Diencephalon (tissue), 1 donor: Measurements from ENCODE around the gene EIF4EBP3. TPM values are rescaled to one million over a fixed set of nuclear protein-coding genes. Genes with fewer than 3 reads are reported as not detected.

ENCODE experiments used
- small RNA-seq: library from RNA; depleted of rRNA; stranded (forward); fragments of <200 nt; gene quantifications from one replicate; pipeline ENCODE3, GENCODE V24; 2014
- total RNA-seq: library from RNA; depleted of rRNA; stranded (reverse); fragments of >200 nt; gene quantifications from one replicate; pipeline ENCODE4 v1.2.3, GENCODE V29; 2014

The EIF4EBP3 gene
- not detected for total RNA-seq

DNA sequence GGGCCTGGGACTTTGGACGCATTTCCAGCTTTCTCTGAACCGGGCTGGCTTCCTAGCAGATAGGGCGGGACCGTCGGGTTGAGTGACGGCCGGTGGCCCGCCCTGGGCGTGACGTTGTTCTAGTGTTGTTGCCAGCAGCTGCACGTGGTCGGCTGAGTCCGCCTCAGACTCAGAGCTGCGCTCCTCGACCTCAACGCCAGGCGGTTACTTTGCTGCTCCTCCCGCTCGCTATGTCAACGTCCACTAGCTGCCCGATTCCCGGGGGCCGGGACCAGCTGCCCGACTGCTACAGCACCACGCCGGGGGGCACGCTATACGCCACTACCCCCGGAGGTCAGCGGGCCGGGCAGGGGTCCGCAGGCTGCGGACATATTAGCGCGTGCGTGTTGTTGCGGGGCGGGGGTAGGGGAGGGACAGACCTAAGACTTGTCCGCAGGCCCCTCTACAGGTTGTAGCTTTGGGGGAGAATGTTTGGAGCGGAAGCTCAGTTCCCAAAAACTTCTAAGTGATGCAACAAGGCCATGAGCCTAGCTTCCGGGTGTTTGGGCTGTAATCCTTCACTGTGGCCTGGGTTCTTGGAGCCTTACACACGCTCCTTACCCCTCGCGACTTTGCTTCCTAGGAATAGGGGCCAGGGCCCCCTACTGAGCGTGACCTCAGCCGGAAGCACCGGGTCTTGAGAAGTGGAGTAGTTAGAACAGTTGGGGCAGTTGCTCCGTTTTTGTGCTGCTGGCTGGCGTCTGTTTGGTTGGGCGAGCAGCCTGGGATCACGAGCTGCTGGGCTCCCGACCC is at the start of gene EIF4EBP3:
TSS of gene EIF4EBP3 (plus strand) at position 155 of the 792 bp plus-strand sequence. CDS start at position 231, 76 bp downstream.

DNA sequence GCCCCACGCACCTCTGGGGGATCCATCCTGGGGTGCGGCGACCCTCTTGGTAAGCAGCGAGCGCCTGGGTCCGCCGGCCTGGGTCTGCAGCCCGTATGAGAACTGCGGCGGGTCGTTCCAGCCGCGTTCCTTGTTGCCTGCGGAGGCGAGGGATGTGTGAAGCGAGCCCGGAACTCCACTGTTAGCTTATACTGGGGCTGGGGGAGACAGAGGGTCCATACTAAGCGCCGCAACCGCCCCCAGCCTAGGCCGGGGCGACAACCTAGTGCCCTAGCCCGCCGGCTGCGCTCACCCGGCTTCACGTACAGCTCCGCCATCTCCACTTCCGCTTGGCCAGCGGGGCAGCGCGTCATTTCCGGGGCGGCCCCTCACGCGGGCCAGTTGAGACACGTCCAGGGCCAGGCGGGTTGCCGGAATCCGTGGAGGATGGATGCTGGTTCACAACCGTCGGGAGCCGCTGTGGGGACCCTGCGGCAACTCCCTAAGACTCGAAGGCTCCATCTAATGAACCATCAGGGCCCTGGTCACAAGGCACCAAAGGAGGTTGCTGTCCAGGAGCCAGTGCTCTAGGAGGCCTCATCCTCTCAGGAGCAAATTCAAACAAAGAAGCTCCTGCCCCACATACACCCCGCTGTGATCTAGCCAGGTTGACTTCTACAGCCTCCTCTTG is 9.8 kb downstream of the EIF4EBP3 start, which contains the start of gene SRA1:
TSS of gene SRA1 (minus strand) at position 338 of the 670 bp plus-strand sequence. CDS start at position 317, 21 bp downstream.

DNA sequence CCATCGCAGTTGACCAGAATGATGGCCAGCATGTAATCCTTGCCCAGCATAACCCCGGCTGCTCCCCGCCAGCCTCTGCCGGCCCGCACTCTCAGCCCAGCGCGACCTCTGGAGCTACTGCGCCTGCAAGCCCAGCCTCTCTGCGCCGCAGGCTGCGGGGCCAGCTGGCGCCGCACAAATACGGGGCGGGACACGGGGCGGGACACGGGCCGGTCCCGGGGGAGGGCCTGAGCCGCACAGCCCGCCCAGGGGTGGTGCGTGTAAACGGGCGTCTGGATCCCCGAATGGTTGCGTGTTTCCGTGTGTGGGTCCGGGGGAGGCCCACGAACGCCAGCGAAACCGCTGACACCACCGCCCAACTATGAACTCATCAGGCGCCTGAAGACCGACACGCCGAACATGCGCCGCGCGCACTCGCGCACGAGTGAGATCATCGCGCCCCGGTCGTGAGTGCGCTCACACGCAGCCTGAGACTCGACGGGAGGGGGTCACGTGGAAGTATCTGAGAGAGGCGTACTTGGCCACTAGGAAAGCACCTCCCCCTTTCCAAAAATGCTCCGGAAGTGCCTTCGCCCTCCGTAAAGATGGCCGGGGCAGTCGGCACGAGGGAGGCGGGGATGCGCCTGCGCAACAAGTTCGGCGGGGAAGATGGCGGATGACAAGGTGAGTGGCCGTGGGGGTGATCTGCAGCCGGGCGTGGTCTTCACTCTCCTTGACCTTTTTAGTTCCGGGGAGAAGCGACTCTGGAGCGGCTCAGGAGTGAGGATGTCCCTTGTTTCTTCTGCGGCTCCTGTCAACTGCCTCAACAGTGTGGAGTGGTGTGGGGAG is 16.9 kb downstream of the EIF4EBP3 start, which contains the start of the genes APBB3 and SLC35A4:
TSS of gene APBB3 (minus strand) at position 403 of the 828 bp plus-strand sequence. CDS start at position 50, 353 bp downstream.
TSS of gene SLC35A4 (plus strand) at position 633 of the 828 bp plus-strand sequence. CDS start 2,342 bp downstream, outside the sequence.

Small RNA genes lying within 50 kb of the gene (small RNA-seq; reads per million reads assigned to genes)
- not detected for gene RF00279
- gene RF00443 = not detected

Other genes with a start within 250 kb of the EIF4EBP3 start
- 57.0 TPM for gene PFDN1, start 244.6 kb upstream of the EIF4EBP3 start, total RNA-seq
- gene HBEGF, start 201.1 kb upstream of the EIF4EBP3 start, total RNA-seq = 18.2 TPM
- gene SLC4A9, start 187.5 kb upstream of the EIF4EBP3 start, total RNA-seq = 0.23 TPM
- 88.6 TPM for gene ANKHD1, start 145.8 kb upstream of the EIF4EBP3 start, total RNA-seq
- gene SRA1, start 9.8 kb downstream of the EIF4EBP3 start, total RNA-seq = 23.8 TPM
- gene APBB3, start 16.9 kb downstream of the EIF4EBP3 start, total RNA-seq = 29.8 TPM
- 9.7 TPM for gene SLC35A4, start 17.2 kb downstream of the EIF4EBP3 start, total RNA-seq
- 12.9 TPM for gene CD14, start 85.5 kb downstream of the EIF4EBP3 start, total RNA-seq
- gene TMCO6, start 91.8 kb downstream of the EIF4EBP3 start, total RNA-seq = 4.6 TPM
- 37.1 TPM for gene NDUFA2, start 100.0 kb downstream of the EIF4EBP3 start, total RNA-seq
- 78.4 TPM for gene IK, start 100.2 kb downstream of the EIF4EBP3 start, total RNA-seq
- gene WDR55, start 117.2 kb downstream of the EIF4EBP3 start, total RNA-seq = 13.4 TPM
- gene DND1, start 125.9 kb downstream of the EIF4EBP3 start, total RNA-seq = 0.69 TPM
- gene HARS1, start 143.7 kb downstream of the EIF4EBP3 start, total RNA-seq = 68.0 TPM
- gene HARS2, start 143.8 kb downstream of the EIF4EBP3 start, total RNA-seq = 28.1 TPM
- 42.9 TPM for gene ZMAT2, start 152.8 kb downstream of the EIF4EBP3 start, total RNA-seq
- 13.8 TPM for gene PCDHA1, start 238.5 kb downstream of the EIF4EBP3 start, total RNA-seq
- 10.4 TPM for gene PCDHA2, start 247.2 kb downstream of the EIF4EBP3 start, total RNA-seq